Astrocyte (in vitro differentiated cells and primary cell): ENCODE data around the gene DUSP16.

Experiments used
- CTCF ChIP-seq: IDR thresholded peaks from 2 replicates; pipeline ENCODE4 v1.5.1; 2011; ENCODE audit warnings: low read depth, mild to moderate bottlenecking, inconsistent platforms, low read length, moderate library complexity; ENCODE audit not compliant: insufficient read depth
- EZH2 ChIP-seq: IDR thresholded peaks from 2 replicates; pipeline ENCODE4 v1.6.1; 2012; ENCODE audit warnings: mild to moderate bottlenecking, low read length, inconsistent platforms; ENCODE audit not compliant: insufficient read depth

DNA sequence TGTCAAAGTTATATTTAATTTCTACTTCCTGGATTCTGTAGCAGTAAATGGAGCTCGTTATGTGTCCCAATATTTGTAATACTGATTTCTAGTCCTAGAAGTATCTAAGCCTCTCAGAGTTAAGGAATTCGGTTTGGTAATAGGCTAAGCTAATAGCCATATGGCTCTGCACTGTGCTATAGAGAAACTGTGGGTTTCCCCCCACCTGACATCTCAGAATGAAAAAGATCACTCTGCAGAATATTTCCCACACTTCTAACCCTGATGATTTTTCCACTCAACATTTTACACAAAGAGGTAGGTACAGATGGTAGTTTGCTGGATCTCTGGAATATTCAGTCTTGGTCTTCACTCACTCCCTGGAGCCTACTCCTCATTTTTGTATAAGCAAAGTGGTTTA, 134.6 kb downstream of the DUSP16 start:
- no peak for TF ChIP-seq CTCF
- TF ChIP-seq EZH2: no peak
